Right lobe of liver (tissue), 6 donors: ENCODE measurements around the gene ETF1. TPM values are rescaled to one million over a fixed set of nuclear protein-coding genes. Genes with fewer than 3 reads are reported as not detected.

ENCODE experiments used
- ATAC-seq, 4 donors: fragments of 200-7000 bp; cut with Tn5 transposase; one replicate each; pipeline ENCODE4 v1.9.1; 2020; ENCODE audit warnings: mild to moderate bottlenecking in 4 of 4, moderate library complexity in 4 of 4
- DNase-seq, 3 donors: peaks; one replicate each; pipeline ENCODE4 v3.0.0-alpha.2; 2020
- H3K27ac ChIP-seq, 3 donors: fragments of 200-600 bp; one replicate each; pipeline ENCODE4 v1.8.0; 2022
- H3K27me3 ChIP-seq, 2 donors: fragments of 200-600 bp; one replicate each; pipeline ENCODE4 v1.8.0; 2022
- H3K36me3 ChIP-seq, 4 donors: fragments of 200-600 bp; sonication (generic) in 1 of 4; one replicate each; pipeline versions ENCODE4 v1.5.1 to v1.8.0; 2017 to 2022; ENCODE audit warnings: control low read depth in 1 of 4
- H3K4me1 ChIP-seq, 4 donors: fragments of 200-600 bp; sonication (generic) in 1 of 4; one replicate each; pipeline versions ENCODE4 v1.5.1 to v1.8.0; 2017 to 2022; ENCODE audit warnings: control low read depth in 1 of 4
- H3K4me3 ChIP-seq, 3 donors: fragments of 200-600 bp; one replicate each; pipeline ENCODE4 v1.8.0; 2022
- H3K9me3 ChIP-seq, 4 donors: fragments of 200-600 bp; sonication (generic) in 1 of 4; one replicate each; pipeline versions ENCODE4 v1.5.1 to v1.8.0; 2017 to 2022; ENCODE audit warnings: control low read depth in 1 of 4
- POLR2A ChIP-seq: fragments of 450-650 bp; IDR thresholded peaks from one replicate; pipeline ENCODE4 v1.6.1; 2017; ENCODE audit warnings: antibody characterized with exemption, mild to moderate bottlenecking
- WGBS: methylation state at CpG from one replicate; pipeline ENCODE4 v1.1.6; 2018; ENCODE audit warnings: low coverage, low lambda C conversion rate; ENCODE audit not compliant: insufficient coverage; ENCODE audit errors: missing lambda C conversion rate; 5-methylcytosine and 5-hydroxymethylcytosine counted together
- intact Hi-C, 2 donors: fragments of 100-400 bp; cut with DNase I; formaldehyde crosslinking; loops; one replicate each; pipeline versions ENCODE4 v1.11.2 to v1.14.1; 2022
- long read RNA-seq: library from polyadenylated mRNA; unstranded; transcript quantifications from one replicate; pipeline ENCODE4 v2.0.0, GENCODE V29; 2019
- total RNA-seq, 6 experiments: library from RNA; depleted of rRNA in 2 of 6; stranded (reverse); fragments of >200 nt in 2 of 6; fragmentation: NEBNext Ultra II Directional in 3 of 6; extraction: Animal tissue kit (Norgen Biotek cat#: 25700) in 3 of 6; gene quantifications; one replicate each; pipeline versions ENCODE4 v1.1.0 to v1.2.4, GENCODE V29; 2016 to 2023
- TF ChIP-seq, protein P1 (sequence below), 4 donors: fragments of 200-600 bp in 3 of 4; fragments of 450-650 bp in 1 of 4; IDR thresholded peaks; one replicate each; pipeline versions ENCODE4 v1.5.1 to v1.8.0; 2016 to 2022; ENCODE audit warnings: antibody characterized with exemption in 4 of 4, mild to moderate bottlenecking in 2 of 4
- donor health status: DM: no; HTN: yes; CAD: no.
- donor health status: DM: no; HTN: no; CAD: no.
- donor health status: DM: no; HTN: no; CAD: no.
- donor health status: DM: no; HTN: yes; CAD: no.
- donor health status: DM: no; HTN: yes; CAD: no.

Gene ETF1
- 10 to 100 TPM; 29.5 to 52.1 (median 39.4) TPM for total RNA-seq
- long read RNA-seq, partial matches to known transcripts: 1 of 4 reads
- long read RNA-seq, other reads (novel, unspliced or antisense): 2 of 4 reads

DNA sequence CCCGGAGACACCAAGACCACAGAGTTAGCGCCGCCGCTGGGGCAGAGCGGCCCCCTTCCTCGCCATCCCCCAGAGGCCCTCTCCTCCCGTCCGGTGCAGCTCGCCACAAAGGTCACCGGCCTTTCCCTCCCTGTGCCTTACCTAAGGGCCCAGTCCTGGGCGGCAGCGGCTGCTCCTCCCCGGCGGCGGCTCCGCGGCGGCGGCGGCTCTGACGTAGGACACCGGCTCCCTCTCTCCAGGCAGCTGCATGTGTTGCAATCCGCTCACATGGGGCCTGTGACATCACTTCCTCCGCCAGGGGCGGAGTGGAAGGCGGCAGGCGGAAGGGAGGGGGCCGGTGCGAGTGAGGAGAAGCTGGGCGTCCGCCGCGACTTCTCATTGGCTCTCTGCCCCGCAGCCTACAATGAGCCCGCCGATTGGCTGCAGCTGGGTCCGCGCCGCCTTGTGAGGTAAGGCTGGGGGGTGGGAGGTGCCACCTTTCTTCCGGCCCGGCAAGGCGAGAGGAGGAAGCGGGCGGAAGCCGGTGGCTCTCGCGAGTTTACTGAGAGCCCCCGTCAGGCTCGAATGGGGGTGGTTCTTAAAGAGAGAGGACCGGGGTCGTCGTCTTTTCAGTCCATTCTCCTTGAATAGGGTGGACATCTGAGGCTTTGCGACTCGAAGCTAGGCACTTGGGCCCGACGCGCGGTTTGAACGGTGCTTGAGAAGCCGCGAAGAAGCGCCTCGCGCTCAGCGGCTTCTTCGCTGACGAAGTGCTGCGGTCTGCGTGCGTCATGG is at the start of gene ETF1:
Gene ETF1, minus strand, starts transcription at position 281 of the 774 bp plus-strand sequence. CDS start 318 bp downstream, outside the sequence.
- intact Hi-C loops: loop anchor here in 1 of 2 donors (10.0 kb wide), 1 partner anchor 88 kb away; no protein-coding TSS in a partner anchor
- DNase-seq: peak; percentile 100
- Histone ChIP-seq H3K9me3 (no peaks in the 10 kb centered on the region), H3K27me3 (no peaks in the 10 kb centered on the region), H3K4me3 (peak within 1 kb of the TSS; percentile 86 to 98 (median 97)), H3K4me1 (peaks cover 0 to 36% (median 10%) of the 10 kb centered on the region in 4 donors), H3K36me3 (no peaks in the 10 kb centered on the region), H3K27ac (peak within 1 kb of the TSS; percentile 94 to 99 (median 97))
- TF ChIP-seq, protein P1, sequence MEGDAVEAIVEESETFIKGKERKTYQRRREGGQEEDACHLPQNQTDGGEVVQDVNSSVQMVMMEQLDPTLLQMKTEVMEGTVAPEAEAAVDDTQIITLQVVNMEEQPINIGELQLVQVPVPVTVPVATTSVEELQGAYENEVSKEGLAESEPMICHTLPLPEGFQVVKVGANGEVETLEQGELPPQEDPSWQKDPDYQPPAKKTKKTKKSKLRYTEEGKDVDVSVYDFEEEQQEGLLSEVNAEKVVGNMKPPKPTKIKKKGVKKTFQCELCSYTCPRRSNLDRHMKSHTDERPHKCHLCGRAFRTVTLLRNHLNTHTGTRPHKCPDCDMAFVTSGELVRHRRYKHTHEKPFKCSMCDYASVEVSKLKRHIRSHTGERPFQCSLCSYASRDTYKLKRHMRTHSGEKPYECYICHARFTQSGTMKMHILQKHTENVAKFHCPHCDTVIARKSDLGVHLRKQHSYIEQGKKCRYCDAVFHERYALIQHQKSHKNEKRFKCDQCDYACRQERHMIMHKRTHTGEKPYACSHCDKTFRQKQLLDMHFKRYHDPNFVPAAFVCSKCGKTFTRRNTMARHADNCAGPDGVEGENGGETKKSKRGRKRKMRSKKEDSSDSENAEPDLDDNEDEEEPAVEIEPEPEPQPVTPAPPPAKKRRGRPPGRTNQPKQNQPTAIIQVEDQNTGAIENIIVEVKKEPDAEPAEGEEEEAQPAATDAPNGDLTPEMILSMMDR (IDR thresholded peaks at IDR 0.05): no peak
- peak; percentile 100 for TF ChIP-seq POLR2A
- peak; percentile 91 to 95 (median 92) for ATAC-seq
- 0% methylated on average over 6 of the region's 70 CpGs for WGBS

DNA sequence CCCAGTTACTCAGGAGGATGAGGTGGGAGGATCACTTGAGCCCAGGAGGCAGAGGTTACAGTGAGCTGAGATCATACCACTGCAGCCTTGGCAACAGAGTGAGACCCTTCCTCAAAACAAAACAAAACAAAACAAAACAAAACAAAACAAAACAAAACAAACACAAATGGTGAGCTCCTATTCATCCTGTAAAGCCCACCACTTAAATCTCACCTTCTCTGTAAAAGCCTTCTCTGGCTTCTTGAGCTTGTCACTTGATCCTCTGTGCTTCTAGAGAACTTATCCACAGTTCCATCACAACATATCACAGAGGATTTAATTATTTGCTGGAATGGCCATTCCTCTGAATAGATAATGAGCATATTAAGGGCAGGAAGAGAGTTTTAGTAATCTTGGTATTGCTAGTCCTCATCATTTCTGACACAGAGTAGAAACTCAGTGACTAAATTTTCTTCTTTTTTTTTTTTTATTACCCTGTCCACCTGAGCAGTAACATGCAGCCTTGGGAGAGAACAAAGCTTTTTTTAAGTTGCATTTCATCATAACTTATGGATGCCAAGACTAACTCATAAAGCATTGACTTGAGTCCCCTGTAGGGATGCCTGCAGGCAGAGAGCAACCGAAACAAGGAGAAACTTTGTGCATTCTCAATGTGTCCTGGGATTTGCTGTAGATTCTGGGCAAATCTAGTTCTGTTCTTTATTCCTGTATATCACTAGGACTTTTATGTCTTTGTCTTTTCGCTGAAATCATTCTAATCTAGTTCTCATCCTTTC is 45.2 kb upstream of the ETF1 start:
- intact Hi-C loops: no loop called here
- Histone ChIP-seq H3K27ac (no peak overlapping the region), H3K4me3 (no peak overlapping the region), H3K36me3 (no peaks in the 10 kb centered on the region), H3K4me1 (peaks cover 0 to 9% (median 4%) of the 10 kb centered on the region in 4 donors), H3K27me3 (no peaks in the 10 kb centered on the region), H3K9me3 (no peaks in the 10 kb centered on the region)
- 92% methylated on average over 2 of the region's 2 CpGs for WGBS
- DNase-seq (no peak), ATAC-seq (no peak)
- TF ChIP-seq POLR2A: no peak
- TF ChIP-seq, protein P1 (IDR thresholded peaks at IDR 0.05): no peak

DNA sequence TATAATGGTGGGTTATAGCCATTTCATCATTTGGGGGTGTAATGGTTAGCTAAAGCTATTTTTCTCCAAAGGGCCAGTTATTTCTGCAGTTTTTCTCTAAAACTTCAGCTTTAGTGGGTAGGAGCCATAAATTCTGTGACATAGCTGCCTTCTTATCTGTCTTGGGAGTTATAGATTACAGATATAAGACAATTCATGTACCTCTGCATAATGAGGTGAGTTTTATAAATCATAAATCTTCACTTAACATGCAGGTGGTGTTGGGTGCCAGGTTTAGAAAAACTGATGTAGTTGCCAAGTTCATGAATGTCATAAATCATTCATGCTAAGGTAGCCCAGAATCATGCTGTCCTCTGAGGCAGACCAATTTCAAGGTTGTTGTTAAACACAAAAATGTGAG is 42.1 kb upstream of the ETF1 start:
- Histone ChIP-seq H3K27ac (no peak overlapping the region), H3K27me3 (no peaks in the 10 kb centered on the region), H3K4me1 (peaks cover 0 to 9% (median 4%) of the 10 kb centered on the region in 4 donors), H3K4me3 (no peak overlapping the region), H3K36me3 (no peaks in the 10 kb centered on the region), H3K9me3 (no peaks in the 10 kb centered on the region)
- no peak for DNase-seq
- intact Hi-C loops: no loop called here
- no peak for ATAC-seq
- TF ChIP-seq, protein P1 (IDR thresholded peaks at IDR 0.05): no peak
- no peak for TF ChIP-seq POLR2A

DNA sequence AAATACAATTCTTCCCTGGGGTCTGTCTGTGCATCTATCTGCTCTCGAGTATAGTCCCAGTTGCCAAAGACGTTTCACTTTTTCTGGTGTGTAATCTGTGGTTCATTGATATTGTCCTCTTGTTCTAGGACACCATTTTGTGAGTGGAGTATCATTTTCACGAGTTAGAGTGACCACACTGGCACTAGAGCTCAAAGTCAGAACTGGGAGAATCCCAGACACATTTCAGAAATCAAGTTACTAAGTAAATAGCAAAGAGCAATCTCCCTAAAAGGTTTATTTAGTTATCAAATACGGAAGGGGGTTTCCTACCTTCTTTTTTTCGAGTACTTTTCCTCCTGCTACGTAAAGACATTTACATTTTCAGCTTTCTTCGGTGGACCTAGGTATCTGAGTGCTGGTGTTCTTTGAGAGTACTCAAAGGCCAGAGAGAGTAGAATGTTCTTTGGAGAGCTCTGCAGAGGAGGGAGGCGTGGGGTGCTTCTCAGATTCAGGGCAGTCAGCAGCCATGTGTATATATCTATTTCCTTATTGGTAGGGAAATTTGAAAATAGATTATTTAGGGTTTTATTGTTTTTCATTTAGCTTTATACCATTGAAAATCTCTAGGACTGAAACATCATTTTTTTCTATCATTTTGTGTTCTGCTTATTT is 41.1 kb upstream of the ETF1 start:
- TF ChIP-seq, protein P1 (IDR thresholded peaks at IDR 0.05): no peak
- no peak for TF ChIP-seq POLR2A
- 37% methylated on average over 8 of the region's 8 CpGs for WGBS
- intact Hi-C loops: no loop called here
- peak overlapping the region; percentile 27 to 53 (median 40) for H3K27ac ChIP-seq
- no peaks in the 10 kb centered on the region for H3K36me3 ChIP-seq
- H3K9me3 ChIP-seq: no peaks in the 10 kb centered on the region
- H3K4me1 ChIP-seq: peaks cover 0 to 12% (median 4%) of the 10 kb centered on the region in 4 donors
- no peak overlapping the region for H3K4me3 ChIP-seq
- ATAC-seq (peak; percentile 66 to 77 (median 72)), DNase-seq (no peak)
- H3K27me3 ChIP-seq: no peaks in the 10 kb centered on the region
